ENCODE data around the gene PRDX2.
"Not testable (repeated sequence)": the region's sequence is repeated elsewhere in the genome, so short reads cannot be mapped to it uniquely, and the experiment has no call there.

PRDX2 gene

DNA sequence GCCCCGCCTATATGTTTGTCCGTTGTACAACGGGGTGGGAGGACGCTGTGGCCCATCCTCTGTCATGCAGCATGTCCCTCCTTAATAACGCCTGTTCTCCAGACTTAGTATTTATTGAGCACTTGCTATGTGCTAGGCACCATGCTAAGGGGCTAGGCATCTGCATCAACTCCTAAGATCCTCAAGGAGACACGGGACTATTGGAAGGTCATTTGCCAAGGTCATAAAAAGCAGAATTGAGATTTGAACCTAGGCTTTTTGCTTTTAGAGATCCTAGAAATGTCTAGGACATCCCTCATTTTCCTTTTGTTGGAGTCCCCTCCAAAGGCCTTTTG lies 34.9 kb upstream of the PRDX2 start:
- H3K4me3 ChIP-seq (ENCODE audit: low read length) = no peak overlapping the region
- no peak for TF ChIP-seq ZNF274 (IDR thresholded peaks at IDR 0.05; ENCODE audit: low read depth, low read length)

DNA sequence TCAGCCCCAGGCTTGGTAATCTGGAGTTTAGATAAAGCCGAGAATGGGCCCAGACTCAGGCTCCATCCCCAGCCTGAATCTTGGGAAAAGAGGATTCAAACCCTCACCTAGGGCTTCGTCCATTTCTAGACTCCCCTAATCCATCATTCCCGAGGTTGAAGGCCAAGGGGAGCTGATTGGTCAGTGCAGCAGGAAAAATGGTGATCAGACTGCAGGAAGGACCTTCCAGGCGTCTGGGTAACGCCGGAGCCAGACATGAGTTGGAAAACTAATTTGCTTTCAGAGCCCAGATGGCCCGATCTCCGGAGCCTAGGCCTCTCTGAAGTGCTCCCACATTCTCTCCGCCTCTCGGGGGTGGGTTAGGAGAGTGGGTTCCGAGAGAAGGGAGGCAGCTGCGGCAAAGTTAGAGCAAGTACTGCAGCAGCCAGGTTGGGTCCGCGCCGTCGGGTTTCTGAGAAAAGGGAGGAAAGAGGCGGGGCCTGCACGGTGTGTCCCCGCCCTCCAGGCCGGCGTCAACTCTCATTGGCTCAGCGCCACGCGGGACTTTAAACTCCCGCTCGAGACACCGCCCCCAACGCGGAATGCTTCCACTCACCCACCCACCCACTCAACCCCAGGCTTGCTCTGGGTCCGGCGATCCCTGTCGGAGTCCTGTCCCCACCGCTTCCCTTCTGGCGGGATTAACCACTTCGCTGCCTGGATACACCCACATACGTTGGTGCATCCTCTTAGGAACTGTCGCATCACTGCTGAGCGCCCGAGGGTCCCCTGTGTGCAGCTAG lies 33.6 kb upstream of the PRDX2 start:
- H3K4me3 ChIP-seq (ENCODE audit: low read length) = no peak overlapping the region

DNA sequence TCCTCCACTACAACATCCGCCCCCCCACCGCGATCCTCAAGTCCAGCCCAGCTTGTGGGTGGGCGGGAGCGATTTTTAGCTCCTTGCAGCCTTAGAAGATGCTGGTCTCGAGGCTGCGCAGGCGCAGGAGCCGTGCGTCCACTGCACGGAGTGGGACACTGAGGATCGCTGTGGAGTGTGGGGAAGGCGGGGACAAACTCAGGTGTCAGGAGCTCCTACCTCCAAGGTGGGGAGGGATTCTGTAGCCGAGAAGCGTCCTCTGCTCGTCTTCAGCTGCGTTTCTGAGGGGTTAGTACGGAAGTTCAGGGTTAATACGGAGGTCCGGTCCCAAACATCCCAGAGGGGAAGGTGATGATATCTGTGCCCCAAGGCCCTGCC lies 33.0 kb upstream of the PRDX2 start, which contains the start of gene RTBDN:
RTBDN (minus strand) TSS at position 14 of the 378 bp plus-strand sequence. CDS start 4,600 bp downstream, outside the sequence.
- no peak for TF ChIP-seq ZNF274 (IDR thresholded peaks at IDR 0.05; ENCODE audit: low read depth, low read length)
- H3K4me3 ChIP-seq (ENCODE audit: low read length) = no peak within 1 kb of the TSS; the same call in 1 of the 2 replicates

More for the DNA sequence above, 33.6 kb upstream of the PRDX2 start:
- no peak for TF ChIP-seq ZNF274 (IDR thresholded peaks at IDR 0.05; ENCODE audit: low read depth, low read length)

DNA sequence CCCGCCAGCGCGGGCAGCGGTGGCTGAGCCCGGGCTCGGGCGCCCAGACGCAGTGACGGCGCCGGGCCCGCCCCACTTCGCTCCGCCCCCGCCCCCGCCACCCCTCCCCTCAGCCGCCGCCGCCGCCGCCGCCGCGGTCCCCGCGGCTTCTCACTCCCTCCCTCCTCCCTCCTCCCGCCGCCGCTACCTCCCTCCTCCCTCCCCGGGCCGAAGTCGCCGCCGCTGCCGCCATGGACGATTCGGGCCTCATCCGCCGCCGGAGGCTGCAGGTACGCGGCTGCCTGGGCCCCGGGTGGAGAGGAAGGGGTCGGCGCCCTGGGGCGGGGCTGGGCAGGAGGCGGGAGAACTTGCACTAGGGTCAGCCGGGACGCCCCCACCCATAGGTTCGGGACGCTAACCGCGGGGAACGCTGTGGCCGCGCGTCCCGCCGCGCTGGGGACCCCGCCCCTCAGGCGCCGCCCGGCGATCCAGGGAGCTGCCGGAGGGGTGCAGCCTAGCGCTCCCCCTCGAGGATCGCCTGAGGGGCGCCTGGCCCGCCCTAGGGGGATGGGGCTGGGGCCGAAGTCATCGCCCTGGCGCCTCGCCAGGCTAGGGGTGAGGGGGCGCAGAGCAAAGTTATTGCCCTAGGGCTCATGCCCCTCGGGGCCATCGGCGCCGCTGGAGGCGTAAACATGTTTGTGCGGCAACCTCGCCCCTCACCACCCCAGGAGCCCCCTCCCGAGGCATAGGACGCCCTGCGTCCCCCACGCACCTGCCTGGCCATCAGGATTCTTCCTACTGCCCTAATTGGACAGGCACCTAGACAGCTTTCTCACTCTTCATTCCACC lies 32.4 kb upstream of the PRDX2 start:
- no peak overlapping the region; the same call in 1 of the 2 replicates for H3K4me3 ChIP-seq (ENCODE audit: low read length)
- TF ChIP-seq ZNF274 (IDR thresholded peaks at IDR 0.05; ENCODE audit: low read depth, low read length) = no peak

DNA sequence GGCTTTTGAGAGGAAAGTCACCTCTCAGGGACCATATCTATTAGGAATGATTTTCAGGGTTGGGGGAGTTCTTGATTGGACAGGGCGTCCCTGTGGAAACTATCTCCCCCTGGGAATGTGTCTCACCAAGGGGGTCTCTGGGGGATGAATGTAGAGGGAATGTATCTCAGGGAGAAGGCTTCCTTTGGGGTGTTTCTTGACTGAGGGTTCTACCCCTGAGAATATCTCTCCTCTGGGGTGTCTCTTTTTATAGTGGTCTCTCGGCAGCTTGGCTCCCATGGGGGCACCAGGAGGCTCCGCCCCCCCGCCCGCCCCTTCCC lies 31.8 kb upstream of the PRDX2 start:
- no peak overlapping the region for H3K4me3 ChIP-seq (ENCODE audit: low read length)
- no peak for TF ChIP-seq ZNF274 (IDR thresholded peaks at IDR 0.05; ENCODE audit: low read depth, low read length)

DNA sequence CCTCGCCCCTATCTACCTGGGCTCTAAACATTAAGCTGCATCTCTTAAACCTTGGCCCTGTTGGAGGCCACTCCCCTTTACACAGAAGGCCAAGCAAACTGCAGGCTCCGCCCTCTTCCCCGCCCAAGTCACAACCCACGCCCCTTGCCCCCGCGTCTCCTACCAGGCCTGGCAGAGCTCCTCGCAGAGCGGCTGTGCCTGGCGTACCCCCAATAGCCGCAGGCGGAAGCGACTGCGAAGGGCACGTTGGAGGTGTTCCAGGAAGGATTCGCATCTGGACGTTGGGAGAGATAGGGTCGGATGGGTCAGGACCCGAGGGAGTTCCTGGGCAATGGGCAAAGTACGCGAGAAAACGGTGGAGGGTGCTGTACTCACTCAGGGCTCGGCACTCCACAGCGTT lies 26.9 kb upstream of the PRDX2 start:
- no peak overlapping the region for H3K4me3 ChIP-seq (ENCODE audit: low read length)
- no peak for TF ChIP-seq ZNF274 (IDR thresholded peaks at IDR 0.05; ENCODE audit: low read depth, low read length)

DNA sequence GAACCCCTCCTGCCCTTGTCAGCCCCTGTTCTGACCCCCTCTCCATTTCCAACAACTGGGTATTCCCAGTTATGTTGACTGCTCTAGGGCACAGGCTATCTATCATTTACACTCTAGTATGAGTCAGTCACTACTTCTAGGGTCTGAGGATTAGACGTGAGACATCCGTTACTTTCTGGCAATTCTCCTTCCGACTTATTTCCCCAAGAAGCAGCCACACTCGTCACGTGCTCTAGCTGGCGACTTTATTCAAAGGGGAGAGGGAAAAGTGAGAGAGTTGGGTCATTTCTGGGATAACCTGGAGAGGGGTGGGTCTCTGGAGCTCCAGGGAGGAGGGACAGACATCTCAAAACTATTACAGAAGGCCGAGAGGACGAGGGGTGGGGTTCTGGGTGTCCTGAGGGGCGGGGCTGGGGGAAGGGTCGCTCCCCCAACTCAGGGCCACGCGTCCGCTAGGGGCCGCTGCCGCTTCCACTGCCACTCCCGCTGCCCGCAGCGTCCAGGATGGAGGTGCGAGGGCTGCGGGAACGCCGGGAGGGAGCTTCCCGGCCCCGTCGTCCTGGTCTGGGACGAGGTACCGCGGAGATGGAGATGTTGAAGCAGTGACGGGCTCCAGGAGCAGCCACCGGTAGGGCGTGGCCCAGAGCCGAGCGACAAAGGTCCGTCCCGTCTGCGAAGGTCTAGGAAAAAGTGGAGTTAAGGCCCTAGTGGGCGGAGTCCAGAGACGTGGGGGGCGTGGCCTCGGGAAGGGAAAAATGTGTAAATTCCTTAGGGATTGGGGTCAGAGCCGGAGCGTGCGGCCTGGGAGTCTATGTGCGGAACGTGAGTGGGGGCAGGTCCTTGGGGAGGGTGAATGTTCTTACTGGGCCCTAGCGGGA lies 23.9 kb upstream of the PRDX2 start:
- H3K4me3 ChIP-seq (ENCODE audit: low read length) = no peak overlapping the region
- no peak for TF ChIP-seq ZNF274 (IDR thresholded peaks at IDR 0.05; ENCODE audit: low read depth, low read length)

DNA sequence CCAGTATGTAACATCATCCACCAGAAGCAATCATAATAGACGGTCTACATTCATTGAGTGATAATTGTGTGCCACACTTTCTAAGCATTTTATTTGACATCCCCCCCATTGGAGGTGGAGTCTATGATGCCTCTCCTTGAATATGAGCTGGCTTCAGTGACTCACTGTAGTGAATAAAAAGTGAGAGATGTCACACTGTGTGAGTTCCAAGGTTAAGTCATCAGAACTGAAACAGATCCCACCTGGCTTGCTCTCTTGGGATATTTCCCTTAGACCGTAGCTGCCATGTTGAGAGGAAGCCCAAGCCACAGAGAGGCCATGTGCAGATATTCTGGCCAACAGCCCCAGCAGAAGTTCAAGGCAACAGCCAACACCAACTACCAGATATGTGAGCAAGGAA lies 20.2 kb upstream of the PRDX2 start:
- TF ChIP-seq ZNF274 (IDR thresholded peaks at IDR 0.05; ENCODE audit: low read depth, low read length) = no peak
- no peak overlapping the region for H3K4me3 ChIP-seq (ENCODE audit: low read length)

DNA sequence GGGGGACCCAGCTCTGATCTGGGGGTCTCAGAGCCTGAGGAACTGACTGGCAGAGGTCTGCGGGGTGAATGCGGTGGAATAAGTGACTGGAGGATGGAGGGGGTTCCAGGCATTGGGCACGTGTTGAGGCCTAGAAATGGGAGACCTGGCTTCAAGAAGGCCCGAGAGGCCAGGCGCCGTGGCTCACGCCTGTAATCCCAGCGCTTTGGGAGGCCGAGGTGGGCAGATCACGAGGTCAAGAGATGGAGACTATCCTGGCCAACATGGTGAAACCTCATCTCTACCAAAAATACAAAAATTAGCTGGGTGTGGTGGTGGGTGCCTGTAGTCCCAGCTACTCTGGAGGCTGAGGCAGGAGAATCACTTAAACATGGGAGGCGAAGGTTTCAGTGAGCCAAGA lies 16.2 kb upstream of the PRDX2 start:
- H3K4me3 ChIP-seq (ENCODE audit: low read length) = not testable (repeated sequence)

DNA sequence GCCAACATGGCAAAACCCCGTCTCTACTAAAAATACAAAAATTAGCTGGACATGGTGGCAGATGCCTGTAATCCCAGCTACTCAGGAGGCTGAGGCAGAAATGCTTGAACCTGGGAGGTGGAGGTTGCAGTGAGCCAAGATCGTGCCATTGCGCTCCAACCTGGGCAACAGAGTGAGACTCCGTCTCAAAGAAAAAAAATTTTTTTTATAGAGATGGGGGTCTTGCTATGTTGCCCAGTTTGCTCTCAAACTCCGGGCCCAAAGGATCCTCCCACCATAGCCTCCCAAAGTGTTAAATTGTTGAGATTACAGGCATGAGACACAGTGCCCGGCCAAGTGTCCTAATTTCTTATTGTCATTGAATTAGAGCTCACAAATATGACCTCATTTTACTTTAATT lies 15.6 kb upstream of the PRDX2 start:
- H3K4me3 ChIP-seq (ENCODE audit: low read length) = not testable (repeated sequence)

DNA sequence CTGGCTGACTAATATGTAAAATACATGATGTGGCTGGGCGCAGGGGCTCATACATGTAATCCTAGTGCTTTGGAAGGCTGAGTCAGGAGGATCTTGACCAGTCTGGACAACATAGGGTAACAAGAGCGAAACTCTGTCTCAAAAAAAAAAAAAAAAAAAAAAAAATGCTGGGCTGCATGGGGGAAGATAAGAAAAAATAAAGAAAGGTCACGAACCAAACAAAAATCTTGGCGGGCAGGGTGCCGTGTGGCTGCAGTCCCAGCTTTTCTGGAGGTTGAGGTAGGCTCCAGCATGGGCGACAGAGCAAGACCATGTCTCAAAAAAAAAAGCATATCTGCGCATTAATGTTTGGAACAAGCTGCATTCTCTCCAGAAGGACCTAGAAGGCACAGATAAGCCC lies 13.5 kb upstream of the PRDX2 start:
- H3K4me3 ChIP-seq (ENCODE audit: low read length) = no peak overlapping the region
- no peak for TF ChIP-seq ZNF274 (IDR thresholded peaks at IDR 0.05; ENCODE audit: low read depth, low read length)

DNA sequence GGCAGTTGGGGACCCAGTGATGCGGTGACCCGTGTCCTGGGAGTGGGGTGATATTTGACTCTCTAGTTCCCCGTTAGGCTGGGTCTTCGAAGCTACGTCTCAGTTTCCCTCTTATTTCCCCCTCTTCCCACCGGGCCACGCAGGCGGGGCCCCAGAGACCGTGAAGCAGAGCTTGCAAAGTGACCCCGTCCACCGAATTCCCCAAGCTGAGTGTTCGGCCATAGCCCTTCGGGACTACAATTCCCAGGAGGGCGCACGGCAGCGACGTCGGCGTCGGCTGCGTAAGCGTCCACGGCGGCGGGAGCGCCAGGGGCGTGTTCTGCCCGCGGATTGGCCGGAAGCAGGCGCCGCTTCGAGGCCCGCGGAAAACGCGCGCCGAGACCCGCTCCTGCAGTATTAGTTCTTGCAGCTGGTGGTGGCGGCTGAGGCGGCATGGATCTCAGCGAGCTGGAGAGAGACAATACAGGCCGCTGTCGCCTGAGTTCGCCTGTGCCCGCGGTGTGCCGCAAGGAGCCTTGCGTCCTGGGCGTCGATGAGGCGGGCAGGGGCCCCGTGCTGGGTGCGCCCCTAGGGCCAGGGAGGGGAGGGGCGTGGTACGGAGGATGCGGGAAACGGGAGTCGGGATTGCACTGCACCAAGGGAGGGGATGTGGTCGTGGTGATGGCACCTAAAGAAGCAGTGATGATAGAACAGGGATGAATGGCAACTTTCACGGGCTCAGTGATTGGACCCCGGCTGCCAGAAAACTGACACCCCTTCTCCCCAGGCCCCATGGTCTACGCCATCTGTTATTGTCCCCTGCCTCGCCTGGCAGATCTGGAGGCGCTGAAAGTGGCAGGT lies 4.9 kb upstream of the PRDX2 start, which contains the start of gene RNASEH2A:
RNASEH2A (plus strand) TSS at position 343 of the 840 bp plus-strand sequence; CDS start at position 433, 90 bp downstream.
- no peak for TF ChIP-seq ZNF274 (IDR thresholded peaks at IDR 0.05; ENCODE audit: low read depth, low read length)
- H3K4me3 ChIP-seq (ENCODE audit: low read length) = peak within 1 kb of the TSS; percentile 73

DNA sequence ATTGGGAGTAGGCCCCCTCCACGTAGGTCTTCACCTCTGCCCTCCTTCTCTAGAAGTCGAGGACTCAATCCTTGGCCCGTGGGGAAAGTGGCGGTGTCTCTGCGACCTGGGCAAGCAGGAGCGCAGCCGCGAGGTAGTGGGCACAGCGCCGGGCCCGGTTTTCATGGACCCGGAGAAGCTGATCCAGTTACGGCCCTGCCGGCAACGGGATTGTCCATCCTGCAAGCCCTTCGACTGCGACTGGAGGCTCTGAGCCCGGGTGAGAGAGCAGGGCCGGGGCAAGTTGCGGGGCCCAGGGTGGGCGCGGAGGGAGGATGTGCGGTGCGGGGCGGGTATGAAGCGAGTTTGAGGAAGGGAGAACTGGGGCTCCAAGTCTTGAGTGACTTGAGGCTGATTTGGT lies 2.5 kb upstream of the PRDX2 start:
- TF ChIP-seq ZNF274 (IDR thresholded peaks at IDR 0.05; ENCODE audit: low read depth, low read length) = no peak
- no peak overlapping the region for H3K4me3 ChIP-seq (ENCODE audit: low read length)

Measured in GM08714 (cell line).